Measurements from ENCODE around the gene NTM. TPM values are rescaled to one million over a fixed set of nuclear protein-coding genes. Genes with fewer than 3 reads are reported as not detected.

Gene NTM
- total RNA-seq, 4 donors from 2014 or later = 0.21 to 3.2 (median 0.84) TPM

DNA sequence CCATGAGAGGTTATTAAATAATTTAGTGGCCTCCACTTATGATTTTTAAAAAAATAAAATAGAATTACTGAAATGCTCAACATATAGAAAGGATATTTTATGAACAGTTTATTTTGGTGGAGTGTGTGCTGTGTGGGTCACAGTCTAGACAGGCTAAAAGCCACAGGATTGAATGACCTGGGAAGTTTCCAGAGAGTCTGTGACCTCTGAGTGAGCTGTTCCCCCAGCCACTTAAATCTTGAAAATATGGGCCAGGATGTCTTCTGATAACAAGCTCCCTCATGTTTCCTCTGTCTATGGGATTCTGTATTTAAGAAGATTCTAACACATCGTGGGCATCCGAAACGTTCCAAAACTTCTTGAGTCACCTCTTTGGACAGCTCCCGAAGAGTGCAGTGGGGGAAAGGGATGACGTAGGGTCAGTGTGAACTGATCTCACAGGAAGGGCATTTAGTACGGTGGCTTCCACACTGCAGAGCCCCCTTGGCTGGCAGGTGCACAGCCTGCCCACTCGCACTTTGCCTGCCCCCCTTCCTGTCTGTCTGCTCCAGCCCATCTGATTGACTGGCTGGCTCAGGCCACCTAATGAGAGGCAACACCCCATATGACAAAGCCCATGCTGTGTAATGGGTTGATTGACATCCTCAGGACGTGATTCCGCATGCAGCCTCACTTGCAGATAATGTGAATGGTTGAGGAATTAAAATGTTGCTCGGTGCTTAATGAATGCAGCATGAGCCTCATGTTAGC lies 97.4 kb downstream of the NTM start:
- Histone ChIP-seq H3K27me3 (peaks cover 0 to 43% (median 0%) of the 10 kb centered on the region in 4 donors), H3K36me3 (no peaks in the 10 kb centered on the region), H3K4me1 (no peaks in the 10 kb centered on the region), H3K9me3 (no peaks in the 10 kb centered on the region), H3K4me3 (no peak overlapping the region), H3K27ac (no peak overlapping the region)
- intact Hi-C loops (cut with DNase I) = no loop called here
- 27 to 41% methylated on average over 9 to 10 of the region's 10 CpGs for WGBS, 2 donors
- TF ChIP-seq POLR2A (IDR thresholded peaks at IDR 0.05) = no peak
- TF ChIP-seq, protein P1, sequence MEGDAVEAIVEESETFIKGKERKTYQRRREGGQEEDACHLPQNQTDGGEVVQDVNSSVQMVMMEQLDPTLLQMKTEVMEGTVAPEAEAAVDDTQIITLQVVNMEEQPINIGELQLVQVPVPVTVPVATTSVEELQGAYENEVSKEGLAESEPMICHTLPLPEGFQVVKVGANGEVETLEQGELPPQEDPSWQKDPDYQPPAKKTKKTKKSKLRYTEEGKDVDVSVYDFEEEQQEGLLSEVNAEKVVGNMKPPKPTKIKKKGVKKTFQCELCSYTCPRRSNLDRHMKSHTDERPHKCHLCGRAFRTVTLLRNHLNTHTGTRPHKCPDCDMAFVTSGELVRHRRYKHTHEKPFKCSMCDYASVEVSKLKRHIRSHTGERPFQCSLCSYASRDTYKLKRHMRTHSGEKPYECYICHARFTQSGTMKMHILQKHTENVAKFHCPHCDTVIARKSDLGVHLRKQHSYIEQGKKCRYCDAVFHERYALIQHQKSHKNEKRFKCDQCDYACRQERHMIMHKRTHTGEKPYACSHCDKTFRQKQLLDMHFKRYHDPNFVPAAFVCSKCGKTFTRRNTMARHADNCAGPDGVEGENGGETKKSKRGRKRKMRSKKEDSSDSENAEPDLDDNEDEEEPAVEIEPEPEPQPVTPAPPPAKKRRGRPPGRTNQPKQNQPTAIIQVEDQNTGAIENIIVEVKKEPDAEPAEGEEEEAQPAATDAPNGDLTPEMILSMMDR (IDR thresholded peaks at IDR 0.05) = no peak
- DNase-seq = no peak

DNA sequence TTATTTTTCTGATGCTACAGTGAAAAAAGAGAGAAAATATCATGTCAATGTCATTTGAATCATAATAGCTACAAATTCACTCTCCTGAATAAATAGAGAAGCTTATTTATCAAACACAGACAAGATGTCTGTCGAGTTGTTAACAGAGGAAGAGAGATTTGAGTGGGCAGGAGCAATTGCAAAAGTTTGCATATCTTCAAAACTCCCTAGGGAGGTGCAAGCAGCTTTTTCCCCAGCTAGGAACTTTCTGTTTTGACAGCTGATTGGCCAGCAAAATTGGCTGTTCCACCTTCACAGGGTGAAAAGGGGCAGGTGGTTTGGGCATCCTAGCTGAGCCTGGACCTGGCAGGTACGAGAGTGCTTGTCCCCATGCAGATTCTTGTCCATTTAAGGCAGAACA lies 98.2 kb downstream of the NTM start:
- no peak for DNase-seq
- H3K36me3 ChIP-seq = no peaks in the 10 kb centered on the region
- H3K27ac ChIP-seq = no peak overlapping the region
- H3K27me3 ChIP-seq = peaks cover 0 to 36% (median 0%) of the 10 kb centered on the region in 4 donors
- 10 to 14% methylated on average over 2 of the region's 2 CpGs for WGBS, 2 donors
- intact Hi-C loops (cut with DNase I) = no loop called here
- H3K4me1 ChIP-seq = no peaks in the 10 kb centered on the region
- no peak overlapping the region for H3K4me3 ChIP-seq
- no peaks in the 10 kb centered on the region for H3K9me3 ChIP-seq
- no peak for TF ChIP-seq POLR2A (IDR thresholded peaks at IDR 0.05)

DNA sequence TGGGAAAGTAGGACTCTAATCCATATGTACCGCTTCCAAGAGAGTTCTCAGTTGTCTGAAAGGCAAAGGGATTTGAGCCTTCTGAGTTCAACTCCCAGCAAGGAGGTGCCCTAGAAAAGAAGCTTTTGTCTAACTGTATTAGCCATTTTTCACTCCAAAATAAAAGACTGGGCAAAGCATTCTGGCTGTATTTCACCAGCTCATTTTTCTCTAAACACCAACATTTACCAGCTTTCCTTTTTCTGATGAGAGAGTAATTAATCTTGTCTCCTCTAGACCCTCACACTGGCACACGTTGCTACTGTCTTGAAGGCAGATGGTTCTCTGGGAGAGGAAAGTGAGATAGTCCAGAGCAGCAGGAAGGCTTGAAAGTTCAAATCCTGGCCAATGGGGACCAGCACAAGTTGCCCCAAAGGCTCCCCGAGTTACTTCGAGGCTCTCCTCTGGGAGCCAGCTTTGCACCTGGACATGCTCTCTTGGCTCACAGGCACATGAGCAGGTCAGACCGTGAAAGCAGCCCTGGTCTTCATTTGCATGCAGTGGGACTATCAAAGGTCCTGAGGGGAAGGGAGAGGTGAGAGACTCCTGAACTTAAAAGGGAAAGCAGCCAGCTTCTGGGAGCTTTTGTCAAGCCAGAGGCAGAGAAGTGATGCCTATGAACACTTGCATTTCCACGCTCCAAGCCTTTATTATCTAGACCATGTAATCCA lies 100.0 kb downstream of the NTM start:
- WGBS, 2 donors = 42 to 56% methylated on average over 4 to 5 of the region's 6 CpGs
- H3K9me3 ChIP-seq = no peaks in the 10 kb centered on the region
- intact Hi-C loops (cut with DNase I) = no loop called here
- no peaks in the 10 kb centered on the region for H3K4me1 ChIP-seq
- no peaks in the 10 kb centered on the region for H3K36me3 ChIP-seq
- H3K4me3 ChIP-seq = no peak overlapping the region
- TF ChIP-seq, protein P1 (IDR thresholded peaks at IDR 0.05) = no peak
- no peak for TF ChIP-seq POLR2A (IDR thresholded peaks at IDR 0.05)
- DNase-seq = no peak
- H3K27ac ChIP-seq = no peak overlapping the region
- peaks cover 0 to 22% (median 0%) of the 10 kb centered on the region in 4 donors for H3K27me3 ChIP-seq

DNA sequence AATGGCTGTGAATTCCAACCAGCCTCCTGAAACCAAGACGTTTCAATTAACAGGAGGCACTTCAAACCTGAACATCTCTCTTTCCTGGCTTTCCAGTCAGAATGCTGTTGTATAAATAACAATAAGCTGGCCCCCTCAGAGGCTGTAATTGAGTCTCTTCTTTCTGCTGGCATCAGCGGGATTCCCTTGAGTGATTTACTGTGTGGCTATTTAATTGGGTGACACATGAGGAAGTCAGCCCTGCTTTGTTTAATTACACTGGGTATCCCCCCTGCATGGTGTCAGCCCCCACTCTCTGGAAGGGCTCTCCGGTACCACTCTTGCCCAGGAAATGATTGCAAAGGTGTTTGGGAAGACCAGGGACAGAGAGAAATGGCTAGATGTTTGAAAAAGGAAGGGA lies 101.6 kb downstream of the NTM start:
- no peaks in the 10 kb centered on the region for H3K4me1 ChIP-seq
- H3K9me3 ChIP-seq = no peaks in the 10 kb centered on the region
- 6 to 13% methylated on average over 2 to 3 of the region's 3 CpGs for WGBS, 2 donors
- H3K27ac ChIP-seq = no peak overlapping the region
- no peaks in the 10 kb centered on the region for H3K36me3 ChIP-seq
- TF ChIP-seq, protein P1 (IDR thresholded peaks at IDR 0.05) = no peak
- TF ChIP-seq POLR2A (IDR thresholded peaks at IDR 0.05) = no peak
- DNase-seq = no peak
- intact Hi-C loops (cut with DNase I) = no loop called here
- H3K27me3 ChIP-seq = peaks cover 0 to 17% (median 0%) of the 10 kb centered on the region in 4 donors
- no peak overlapping the region for H3K4me3 ChIP-seq

DNA sequence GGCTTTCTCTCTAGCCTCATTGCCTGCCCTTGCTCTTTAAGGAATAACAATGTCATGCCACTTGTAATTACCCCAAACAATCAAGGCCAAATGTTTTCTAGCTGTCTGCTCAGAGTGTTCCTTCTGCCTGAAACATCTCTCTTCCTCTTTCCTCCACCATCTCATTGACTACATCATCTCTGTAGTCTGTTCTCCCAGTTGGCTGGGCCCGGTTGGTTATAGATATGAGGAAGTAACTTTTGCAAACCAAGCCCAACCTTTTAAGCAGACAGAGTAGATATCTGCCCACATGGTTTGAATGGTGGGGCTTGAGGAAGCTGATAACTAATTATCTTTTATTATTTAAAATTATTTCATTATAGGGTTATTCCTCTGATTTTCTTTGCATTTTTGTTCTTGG lies 104.5 kb downstream of the NTM start:
- DNase-seq = no peak
- intact Hi-C loops (cut with DNase I) = no loop called here
- no peaks in the 10 kb centered on the region for H3K4me1 ChIP-seq
- 47 to 73% methylated on average over 1 of the region's 1 CpG for WGBS, 2 donors
- H3K27me3 ChIP-seq = peaks cover 0 to 17% (median 0%) of the 10 kb centered on the region in 4 donors
- H3K9me3 ChIP-seq = no peaks in the 10 kb centered on the region
- H3K27ac ChIP-seq = no peak overlapping the region
- TF ChIP-seq, protein P1 (IDR thresholded peaks at IDR 0.05) = no peak
- no peak for TF ChIP-seq POLR2A (IDR thresholded peaks at IDR 0.05)
- H3K4me3 ChIP-seq = no peak overlapping the region
- H3K36me3 ChIP-seq = no peaks in the 10 kb centered on the region

Data from esophagus squamous epithelium (tissue), 5 donors.